ENCODE data around the gene S100A13.
"Not testable (repeated sequence)": the region's sequence is repeated elsewhere in the genome, so short reads cannot be mapped to it uniquely, and the experiment has no call there.

Gene S100A13

GRCh38 chr1:153626904-153627714, at the start of gene S100A13:
Gene S100A13 (minus strand): TSS chr1:153627505. CDS start chr1:153626472, 1,033 bp downstream.
- DNase-seq (ENCODE audit: low spot score), result peak; percentile 93

- no peak for DNase-seq (ENCODE audit: low spot score)
Observed at GRCh38 chr1:153673511-153673910, 46.2 kb upstream of the S100A13 start.

- DNase-seq (ENCODE audit: low spot score), result not testable (repeated sequence)
Observed at GRCh38 chr1:153671628-153672353, 44.5 kb upstream of the S100A13 start.

GRCh38 chr1:153670859-153671627, 43.7 kb upstream of the S100A13 start, which contains the start of gene ILF2:
Gene ILF2 (minus strand): TSS chr1:153670993. CDS start chr1:153670922, 71 bp downstream.
- DNase-seq (ENCODE audit: low spot score), result peak; percentile 100

- DNase-seq (ENCODE audit: low spot score), result no peak
Observed at GRCh38 chr1:153670257-153670858, 43.1 kb upstream of the S100A13 start.

GRCh38 chr1:153669606-153670005, 42.3 kb upstream of the S100A13 start:
- DNase-seq (ENCODE audit: low spot score), result no peak

- DNase-seq (ENCODE audit: low spot score), result not testable (repeated sequence)
Observed at GRCh38 chr1:153668672-153669071, 41.4 kb upstream of the S100A13 start.

- no peak for DNase-seq (ENCODE audit: low spot score)
Observed at GRCh38 chr1:153667439-153667838, 40.1 kb upstream of the S100A13 start.

- no peak for DNase-seq (ENCODE audit: low spot score)
Observed at GRCh38 chr1:153663211-153663610, 35.9 kb upstream of the S100A13 start.

- DNase-seq (ENCODE audit: low spot score), result no peak
Observed at GRCh38 chr1:153662269-153662668, 35.0 kb upstream of the S100A13 start.

GRCh38 chr1:153661111-153661708, 33.9 kb upstream of the S100A13 start:
- no peak for DNase-seq (ENCODE audit: low spot score)

- no peak for DNase-seq (ENCODE audit: low spot score)
Observed at GRCh38 chr1:153659656-153660055, 32.4 kb upstream of the S100A13 start.

- no peak for DNase-seq (ENCODE audit: low spot score)
Observed at GRCh38 chr1:153659175-153659534, 31.9 kb upstream of the S100A13 start.

GRCh38 chr1:153658400-153659174, 31.3 kb upstream of the S100A13 start, which contains the start of gene SNAPIN:
Gene SNAPIN (plus strand): TSS chr1:153658703. CDS start chr1:153658744, 41 bp downstream.
- peak; percentile 90 for DNase-seq (ENCODE audit: low spot score)

- no peak for DNase-seq (ENCODE audit: low spot score)
Observed at GRCh38 chr1:153655333-153655732, 28.0 kb upstream of the S100A13 start.

GRCh38 chr1:153652805-153653500, 25.6 kb upstream of the S100A13 start:
- no peak for DNase-seq (ENCODE audit: low spot score)

GRCh38 chr1:153651771-153652170, 24.5 kb upstream of the S100A13 start:
- no peak for DNase-seq (ENCODE audit: low spot score)

- no peak for DNase-seq (ENCODE audit: low spot score)
Observed at GRCh38 chr1:153649863-153650235, 22.5 kb upstream of the S100A13 start.

GRCh38 chr1:153649137-153649862, 22.0 kb upstream of the S100A13 start:
- no peak for DNase-seq (ENCODE audit: low spot score)
